ENCODE measurements around the gene POU2F2.

DNA sequence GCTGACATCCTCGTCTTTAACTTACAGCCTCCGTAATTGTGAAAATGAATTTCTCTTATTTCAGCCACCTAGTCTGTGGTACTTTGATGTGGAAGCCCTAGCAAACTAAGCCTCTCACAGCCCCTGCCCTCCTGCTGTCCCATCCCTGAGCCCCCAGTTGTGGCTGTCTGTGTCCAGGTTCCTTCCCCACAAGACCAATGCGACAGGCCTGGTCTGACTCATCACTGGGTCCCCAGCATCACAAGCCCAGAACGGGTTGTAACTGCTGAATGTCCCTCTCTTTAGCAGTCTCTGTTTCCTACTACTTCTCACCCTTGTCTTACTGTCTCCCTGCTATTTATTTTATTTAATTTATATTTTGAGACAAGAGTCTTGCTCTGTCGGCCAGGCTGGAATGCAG is 5.7 kb downstream of the POU2F2 start:
- TF ChIP-seq PBX3 (IDR thresholded peaks at IDR 0.05) (no peak), CTCF (IDR thresholded peaks at IDR 0.05) (no peak), ZSCAN20 (CRISPR knock-in tag; IDR thresholded peaks at IDR 0.05) (no peak), MAX (IDR thresholded peaks at IDR 0.05) (no peak), MAFK (IDR thresholded peaks at IDR 0.05; ENCODE audit: partially characterized antibody) (no peak), REST (IDR thresholded peaks at IDR 0.05) (no peak), ZC3H11A (IDR thresholded peaks at IDR 0.05) (no peak)
- TF ChIP-seq, protein P1, sequence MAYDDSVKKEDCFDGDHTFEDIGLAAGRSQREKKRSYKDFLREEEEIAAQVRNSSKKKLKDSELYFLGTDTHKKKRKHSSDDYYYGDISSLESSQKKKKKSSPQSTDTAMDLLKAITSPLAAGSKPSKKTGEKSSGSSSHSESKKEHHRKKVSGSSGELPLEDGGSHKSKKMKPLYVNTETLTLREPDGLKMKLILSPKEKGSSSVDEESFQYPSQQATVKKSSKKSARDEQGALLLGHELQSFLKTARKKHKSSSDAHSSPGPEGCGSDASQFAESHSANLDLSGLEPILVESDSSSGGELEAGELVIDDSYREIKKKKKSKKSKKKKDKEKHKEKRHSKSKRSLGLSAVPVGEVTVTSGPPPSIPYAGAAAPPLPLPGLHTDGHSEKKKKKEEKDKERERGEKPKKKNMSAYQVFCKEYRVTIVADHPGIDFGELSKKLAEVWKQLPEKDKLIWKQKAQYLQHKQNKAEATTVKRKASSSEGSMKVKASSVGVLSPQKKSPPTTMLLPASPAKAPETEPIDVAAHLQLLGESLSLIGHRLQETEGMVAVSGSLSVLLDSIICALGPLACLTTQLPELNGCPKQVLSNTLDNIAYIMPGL (CRISPR knock-in tag; IDR thresholded peaks at IDR 0.05; ENCODE audit: borderline replicate concordance) = no peak
